Left lobe of liver (tissue), 2 donors: Measurements from ENCODE around the gene SSPN. TPM values are rescaled to one million over a fixed set of nuclear protein-coding genes. Genes with fewer than 3 reads are reported as not detected.
"Not testable (repeated sequence)": the region's sequence is repeated elsewhere in the genome, so short reads cannot be mapped to it uniquely, and the experiment has no call there.

Experiments used
- ATAC-seq: fragments of 200-7000 bp; cut with Tn5 transposase; one replicate; pipeline ENCODE4 v1.9.1; 2020; ENCODE audit warnings: mild to moderate bottlenecking, moderate library complexity
- DNase-seq: peaks from one replicate; pipeline ENCODE4 v3.0.0-alpha.2; 2020; ENCODE audit warnings: low spot score
- total RNA-seq: library from RNA; stranded (reverse); gene quantifications from one replicate; pipeline ENCODE4 v1.2.1, GENCODE V29; 2021
- donor health status: DM: no; HTN: no; CAD: no; lungs with moderate emphysema.
- donor health status: DM: no; HTN: yes; CAD: no.

The SSPN gene
- total RNA-seq, 1 donor from 2014 or later, result 0.58 TPM

DNA sequence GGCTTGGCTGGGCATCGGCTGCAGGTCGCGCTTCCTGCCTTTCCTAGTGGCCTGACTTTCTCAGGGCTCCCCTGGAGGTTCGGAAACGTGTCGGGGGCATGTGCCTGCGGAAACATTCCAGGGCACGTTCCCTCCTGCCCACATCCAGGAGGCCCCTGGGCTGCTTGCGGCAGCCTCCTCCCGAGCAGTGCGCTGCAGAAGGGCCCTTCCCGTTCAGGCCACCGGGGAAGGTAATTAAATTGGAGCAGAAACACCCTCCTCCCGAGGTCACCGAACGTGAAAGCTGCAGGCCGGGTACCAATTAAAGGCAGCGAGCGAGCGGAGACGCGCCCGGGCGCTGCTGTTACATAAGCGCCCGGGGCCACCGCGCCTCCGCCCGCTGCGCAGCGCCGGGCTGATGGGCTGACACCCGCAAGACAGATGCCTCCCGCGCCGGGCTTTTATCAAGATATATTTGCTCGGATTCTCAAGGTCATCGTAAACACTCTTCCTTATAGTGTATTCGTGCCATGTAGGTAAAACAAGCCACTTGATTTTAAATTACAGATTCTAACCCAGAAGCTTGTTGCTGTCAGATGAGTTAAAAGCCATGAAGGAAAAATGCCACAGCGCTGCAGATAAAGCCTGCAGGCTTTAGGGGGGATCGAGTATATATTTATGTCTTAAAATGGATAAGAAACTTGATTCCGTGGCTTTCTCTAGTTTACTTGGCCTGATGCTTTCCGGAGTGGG lies 31.4 kb downstream of the SSPN start:
- DNase-seq (no peak), ATAC-seq (peak; percentile 78)

DNA sequence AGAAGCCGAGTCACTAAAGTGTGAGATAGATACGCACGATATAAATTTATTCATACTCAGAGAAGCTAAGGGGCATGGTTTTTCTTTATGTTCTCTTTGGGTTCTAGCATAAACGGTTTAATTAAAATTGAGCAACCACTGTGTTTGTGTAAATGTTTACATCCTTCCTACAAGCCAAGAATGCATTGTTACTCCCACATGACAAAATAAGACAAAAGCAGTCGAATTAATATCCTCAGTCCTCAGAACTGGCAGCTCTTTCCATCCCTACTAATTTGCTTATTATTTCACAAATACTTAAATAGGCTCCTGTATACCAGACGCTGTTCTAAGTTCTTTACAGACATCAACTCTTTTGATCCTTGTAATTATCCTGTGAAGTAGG lies 32.0 kb downstream of the SSPN start:
- ATAC-seq (no peak), DNase-seq (no peak)

DNA sequence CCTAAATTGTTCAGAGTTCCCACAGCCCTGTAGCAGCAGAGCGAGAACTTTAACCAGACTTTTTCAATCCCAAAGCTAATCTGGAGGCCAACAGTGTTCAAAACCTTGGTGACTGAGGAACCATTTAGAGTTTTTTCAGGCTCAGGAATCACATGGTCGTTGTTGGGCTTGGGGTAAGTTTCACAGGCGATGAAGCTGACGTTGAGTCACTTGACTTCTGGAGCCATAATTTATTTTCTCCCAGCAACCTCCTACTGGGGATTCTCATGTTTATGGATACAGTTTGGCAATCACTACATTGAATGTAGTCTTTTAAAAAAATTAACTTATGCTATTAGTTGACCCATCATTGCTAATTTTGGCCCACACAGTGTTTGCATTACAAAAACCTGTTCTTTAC lies 34.5 kb downstream of the SSPN start:
- ATAC-seq (no peak), DNase-seq (no peak)

DNA sequence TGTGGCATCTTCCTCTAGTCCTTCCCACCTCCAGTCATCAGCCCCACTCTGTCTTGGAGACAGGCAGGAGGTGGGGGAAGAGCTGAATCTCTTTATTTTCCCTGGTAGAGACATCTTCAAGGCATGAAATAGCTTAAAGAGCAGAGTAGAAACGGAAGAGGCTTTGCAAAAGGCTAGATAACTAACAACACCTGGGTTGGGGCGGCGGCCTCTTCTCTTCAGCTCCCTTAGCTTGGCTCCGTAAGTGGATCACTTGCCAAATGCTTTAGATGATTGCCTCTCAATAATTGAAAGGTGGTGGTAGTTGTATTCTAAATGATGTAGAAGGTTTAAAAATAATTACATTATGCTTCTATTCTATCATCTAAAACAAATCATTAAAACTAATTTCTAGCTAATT lies 36.1 kb downstream of the SSPN start:
- ATAC-seq, result no peak
- DNase-seq, result no peak

DNA sequence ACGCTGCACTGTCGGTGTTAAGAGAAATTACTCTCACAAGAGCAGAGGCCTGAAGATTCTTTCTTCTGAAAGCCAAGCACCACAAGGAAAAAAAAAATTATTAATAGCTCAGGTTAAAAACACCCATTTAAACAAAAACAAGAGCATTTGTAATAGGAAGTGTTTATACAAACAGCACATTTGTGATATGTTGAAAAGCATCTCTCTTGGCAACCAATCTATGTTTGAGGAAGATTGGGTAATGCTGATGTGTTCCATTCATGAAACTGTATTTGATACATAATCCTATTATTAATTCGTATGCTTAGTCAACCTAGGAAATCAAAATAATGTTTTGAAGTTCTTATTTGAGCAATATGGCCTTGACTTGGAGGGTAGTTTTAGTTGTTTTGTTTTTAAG lies 36.5 kb downstream of the SSPN start:
- DNase-seq (no peak), ATAC-seq (no peak)

DNA sequence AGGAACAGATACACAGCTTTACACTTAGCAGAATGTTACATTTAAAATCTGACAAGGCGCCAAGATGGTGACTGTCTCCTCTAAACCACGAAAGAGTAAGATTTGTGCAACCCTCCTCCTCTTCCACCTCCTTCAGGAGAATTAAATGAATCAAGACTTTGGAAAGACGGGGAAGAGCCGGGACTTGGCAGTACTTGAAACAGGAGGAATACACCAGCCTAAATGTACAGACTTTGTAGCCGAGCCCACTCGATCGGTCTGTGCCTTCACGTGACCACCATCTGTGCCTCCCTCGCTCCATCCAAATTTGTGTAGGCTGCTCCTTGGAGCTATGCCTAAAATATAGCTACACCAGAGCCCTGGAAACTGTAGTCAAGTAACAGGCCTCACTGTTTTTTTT lies 38.3 kb downstream of the SSPN start:
- ATAC-seq, result no peak
- DNase-seq, result no peak

DNA sequence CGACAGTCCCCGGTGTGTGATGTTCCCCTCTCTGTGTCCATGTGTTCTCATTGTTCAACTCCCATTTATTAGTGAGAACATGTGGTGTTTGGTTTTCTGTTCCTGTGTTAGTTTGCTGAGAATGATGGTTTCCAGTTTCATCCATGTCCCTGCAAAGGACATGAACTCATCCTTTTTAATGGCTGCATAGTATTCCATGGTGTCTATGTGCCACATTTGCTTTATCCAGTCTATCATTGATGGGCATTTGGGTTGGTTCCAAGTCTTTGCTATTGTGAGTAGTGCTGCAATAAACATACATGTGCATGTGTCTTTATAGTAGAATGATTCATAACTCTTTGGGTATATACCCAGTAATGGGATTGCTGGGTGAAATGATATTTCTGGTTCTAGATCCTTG lies 40.1 kb downstream of the SSPN start:
- DNase-seq, ATAC-seq: not testable (repeated sequence)

DNA sequence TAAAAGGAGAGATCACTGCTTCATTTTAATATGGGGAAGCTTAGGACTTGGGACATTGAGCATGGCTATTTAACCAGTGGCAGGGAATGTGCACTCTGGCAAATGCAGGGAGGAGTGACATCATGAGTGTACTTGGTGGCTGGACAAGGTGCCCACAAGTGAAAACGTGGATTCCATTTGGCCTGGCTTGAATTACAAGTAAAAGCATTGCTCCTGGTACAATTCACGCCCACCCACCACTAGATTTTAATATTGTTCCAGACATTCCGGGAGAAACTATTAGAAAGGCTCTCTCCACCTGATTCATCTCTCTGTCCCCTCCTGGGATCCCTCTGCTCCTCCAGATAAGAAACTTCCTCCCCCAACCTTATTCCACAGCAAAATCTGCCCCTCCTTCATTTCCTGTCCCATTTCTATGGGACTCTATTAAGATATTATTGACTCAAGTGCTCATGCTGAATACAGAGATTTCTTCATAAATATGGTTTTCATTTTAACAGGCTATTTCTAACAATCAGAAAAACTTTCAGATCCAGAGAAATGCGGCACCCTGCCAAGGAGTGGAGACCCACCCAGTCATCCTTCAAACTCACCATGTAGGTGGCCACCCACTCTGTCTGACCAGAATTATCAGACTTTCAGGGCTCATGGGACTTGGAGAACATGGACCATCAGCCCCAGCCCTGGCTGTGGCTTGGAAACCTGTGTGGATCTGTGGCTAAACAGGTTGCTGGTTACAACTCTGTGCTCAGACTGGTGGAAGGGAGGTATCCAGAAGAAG lies 43.2 kb downstream of the SSPN start:
- ATAC-seq, result no peak
- DNase-seq, result no peak

DNA sequence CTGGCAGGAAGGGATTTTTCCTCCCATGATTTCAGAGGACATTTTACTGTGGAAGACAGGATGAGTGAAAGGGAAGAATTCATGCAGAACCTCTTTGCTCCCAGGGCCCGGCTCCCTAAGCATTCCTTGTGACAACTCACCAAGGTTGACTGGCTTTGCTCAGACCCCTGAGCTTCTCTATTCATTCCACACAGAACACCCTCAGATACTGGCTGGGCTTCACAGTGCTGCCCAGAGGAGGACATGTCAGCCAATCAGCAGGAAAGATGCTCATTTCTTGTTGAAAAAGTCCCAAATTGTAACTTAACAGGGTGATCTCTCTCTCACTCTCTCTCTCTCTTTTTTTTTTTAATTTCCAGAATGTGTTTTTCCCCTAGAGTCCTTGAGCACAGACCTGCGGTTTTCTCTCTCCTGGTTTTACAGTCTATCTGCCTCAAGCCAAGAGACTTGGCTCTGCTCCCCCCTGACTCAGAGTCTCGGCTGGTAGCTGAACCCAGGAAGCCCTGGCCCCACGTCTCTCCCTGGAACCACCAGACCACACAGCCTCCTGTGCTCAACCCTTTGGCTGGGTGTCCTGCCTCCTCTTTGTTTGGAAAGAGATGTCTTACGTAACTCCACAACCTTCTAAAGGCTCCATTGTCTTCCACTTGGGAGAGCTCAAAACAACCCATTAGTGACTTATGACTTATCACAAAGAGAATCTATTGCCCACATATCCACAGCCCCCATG lies 43.9 kb downstream of the SSPN start:
- ATAC-seq, result no peak
- DNase-seq, result no peak

DNA sequence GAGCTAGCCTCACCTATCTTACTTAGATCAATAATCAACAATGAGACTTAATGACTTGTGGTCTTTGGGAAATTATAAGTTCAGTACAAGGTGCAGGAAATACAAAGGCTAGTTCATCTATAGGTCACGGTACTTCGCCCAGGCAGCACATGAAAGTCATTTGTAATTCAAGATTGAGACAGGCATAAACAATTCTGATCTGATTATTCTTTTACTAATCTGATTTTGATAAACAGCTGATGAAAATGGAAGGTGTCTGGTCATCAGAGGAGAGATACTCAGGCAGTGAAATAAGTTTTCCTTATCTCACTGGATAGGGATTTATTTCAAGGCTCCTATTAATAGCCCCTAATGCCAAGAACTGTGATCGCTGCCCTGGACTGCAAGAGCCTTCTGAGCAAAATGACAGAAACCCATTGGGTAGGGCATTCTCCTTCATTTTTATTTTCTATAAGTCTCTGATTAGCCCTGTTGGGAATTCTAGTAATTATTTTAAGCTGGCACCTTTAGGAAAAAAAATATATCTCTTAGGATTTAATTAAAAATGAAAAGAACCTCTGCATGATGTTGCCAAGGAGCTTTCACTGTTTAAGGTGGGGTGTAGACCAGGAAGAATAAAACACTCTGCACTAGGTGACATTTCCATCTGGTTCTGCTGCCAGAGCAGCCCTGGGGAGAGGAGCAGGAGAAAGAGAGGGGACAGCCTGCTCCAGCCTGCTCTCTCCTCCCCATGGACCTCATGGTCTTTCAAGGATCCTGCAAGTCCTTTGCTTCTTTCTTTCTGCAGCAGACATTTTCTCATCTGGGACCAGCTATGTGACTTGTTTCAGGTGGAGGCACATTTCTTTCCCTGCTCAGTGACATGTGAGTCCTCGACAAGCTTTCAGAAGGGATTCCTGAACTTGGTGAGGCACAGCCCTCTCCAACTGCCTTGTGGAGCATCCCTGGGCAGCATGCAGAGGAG lies 44.8 kb downstream of the SSPN start:
- DNase-seq (no peak), ATAC-seq (no peak)

DNA sequence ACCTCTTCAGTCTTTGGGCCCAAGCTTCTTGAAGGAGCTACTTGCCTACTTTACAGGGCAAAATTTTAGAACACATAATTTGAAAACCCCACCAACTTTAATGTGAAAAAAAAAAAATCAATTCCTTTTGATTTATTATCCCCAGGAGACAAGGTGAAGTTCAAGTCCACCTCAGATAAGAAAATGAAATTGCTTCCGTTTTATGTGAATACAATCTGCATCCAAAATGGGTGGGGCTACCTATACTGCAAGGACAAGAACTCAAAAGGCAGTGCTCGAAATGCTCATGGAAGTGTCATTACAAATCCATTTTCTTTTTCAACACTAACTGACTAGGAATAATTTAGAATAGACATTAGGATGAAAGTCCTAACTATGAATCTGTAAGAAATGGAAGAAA lies 45.7 kb downstream of the SSPN start:
- no peak for DNase-seq
- ATAC-seq, result no peak

DNA sequence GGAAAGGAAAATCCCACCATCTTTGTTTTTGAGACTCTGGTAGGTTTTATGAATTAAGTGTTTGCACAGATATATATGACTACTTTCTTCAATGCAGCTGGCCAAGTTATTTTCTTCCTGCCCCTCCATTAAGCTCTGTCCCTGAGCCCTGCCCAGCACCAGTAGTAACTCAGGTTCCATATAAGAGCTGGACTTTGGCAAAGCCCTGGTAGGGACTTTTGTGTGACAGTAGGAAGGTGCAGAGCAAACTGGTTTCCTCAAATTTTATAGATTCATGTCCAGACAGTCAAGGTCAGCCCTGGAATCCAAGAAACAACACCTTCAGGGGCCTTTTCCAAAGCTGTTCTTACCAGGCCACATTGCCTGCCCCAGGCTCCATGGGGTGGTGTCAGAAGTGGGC lies 47.3 kb downstream of the SSPN start:
- no peak for ATAC-seq
- no peak for DNase-seq

DNA sequence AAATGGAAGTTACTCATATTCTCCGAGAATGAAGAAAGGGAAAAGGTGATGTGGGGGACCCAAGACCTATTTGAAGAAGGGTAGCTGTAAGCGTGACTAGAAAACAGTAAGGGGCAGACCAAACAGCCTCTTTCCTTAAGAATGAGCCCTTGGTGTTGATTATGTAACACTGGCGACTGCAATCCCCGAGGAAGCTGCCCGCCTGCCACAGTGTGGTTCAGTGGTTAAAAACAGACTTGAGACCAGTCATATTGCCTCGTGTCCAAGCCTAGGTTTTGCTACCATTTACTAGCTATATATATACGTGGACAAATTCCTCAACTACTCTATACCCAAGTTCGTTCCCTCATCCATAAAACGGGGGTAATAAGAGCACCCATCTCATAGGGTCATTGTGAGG lies 49.1 kb downstream of the SSPN start:
- DNase-seq (no peak), ATAC-seq (no peak)

DNA sequence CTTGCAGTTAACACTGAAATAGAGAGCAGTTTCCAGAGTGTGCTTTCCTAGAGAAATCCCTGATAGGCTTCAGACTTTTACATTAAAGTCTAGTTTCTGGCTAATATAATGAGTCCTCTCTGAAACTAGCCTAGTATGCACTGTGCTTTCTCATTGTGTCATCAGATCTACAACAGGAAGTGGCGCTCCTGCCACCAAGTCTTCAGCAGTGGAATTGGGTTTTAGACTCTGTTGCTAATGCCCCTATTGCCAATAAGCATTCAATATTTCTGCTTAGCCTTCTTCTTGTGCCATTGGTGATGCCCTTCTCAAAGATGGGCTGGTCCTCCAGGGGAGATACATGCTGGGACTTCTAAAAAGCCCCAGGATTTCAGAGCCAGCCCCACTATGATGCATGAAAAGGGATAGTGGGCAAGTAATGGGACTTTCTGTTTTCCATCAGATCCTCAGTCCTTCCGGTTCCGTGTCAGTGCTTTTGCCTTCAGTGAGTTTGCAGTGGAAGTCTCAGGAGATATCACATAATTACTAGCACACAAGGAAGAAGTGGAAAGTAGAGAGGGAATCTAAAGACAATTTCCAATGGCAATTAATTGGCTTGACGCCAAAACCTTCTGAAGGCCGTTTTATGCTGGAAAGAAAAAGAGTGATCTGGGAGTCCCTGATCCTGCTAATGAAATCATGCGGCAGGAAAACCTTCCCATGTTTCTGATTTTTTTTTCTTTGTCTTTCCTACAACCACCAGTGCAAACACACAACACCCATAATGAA lies 50.0 kb downstream of the SSPN start:
- DNase-seq, result no peak

DNA sequence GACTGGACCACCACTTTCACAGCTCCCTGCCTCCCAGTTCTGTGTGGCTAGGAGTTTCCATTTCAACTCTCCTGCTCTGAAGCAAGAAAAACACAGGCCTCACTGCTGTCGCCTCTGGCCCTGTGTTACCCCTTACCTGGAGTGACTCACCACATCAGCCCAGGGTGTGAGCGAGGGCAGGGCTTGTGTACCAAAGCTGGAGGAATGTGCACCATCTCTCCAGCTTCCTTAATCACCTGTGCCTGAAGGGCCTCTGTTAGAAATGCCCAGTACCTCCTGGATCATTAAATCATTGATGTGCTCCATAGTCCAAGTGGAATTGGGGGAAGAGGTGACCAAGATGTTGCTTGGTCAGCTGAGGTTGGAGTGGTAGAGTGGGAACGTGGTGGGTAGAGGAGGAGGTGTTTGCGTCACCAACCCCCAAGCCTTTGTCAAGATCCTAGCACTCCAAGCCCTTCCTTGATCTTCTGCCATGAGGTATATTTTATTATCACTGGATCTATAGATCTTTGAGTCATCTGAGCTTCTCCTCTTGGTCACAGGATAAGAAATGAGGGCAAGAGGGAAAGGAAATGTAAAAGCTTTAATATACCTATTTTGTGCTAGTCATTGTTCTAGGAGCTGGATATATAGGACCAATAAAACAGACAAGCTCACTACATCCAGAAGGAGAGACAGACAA lies 51.3 kb downstream of the SSPN start:
- no peak for DNase-seq
- no peak for ATAC-seq

More for the DNA sequence above, 50.0 kb downstream of the SSPN start:
- no peak for ATAC-seq

DNA sequence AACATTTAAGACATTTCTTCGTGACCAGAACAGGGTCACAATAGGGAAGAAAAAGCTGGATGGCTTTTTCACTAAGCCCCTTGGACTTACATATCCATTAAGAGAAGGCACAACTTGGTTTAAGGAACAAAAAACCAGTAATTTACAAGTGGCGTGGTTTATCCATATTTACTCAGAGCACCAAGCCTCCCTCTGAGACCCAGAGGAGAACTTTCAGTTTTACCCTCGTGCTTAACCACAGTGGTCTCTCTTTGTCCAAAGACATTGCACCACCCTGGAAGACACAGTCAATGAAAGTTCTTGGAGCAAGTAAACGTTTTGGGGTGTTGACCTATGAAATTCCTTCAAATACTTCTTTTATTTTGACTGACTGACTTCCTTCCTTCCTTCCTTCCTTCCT lies 52.5 kb downstream of the SSPN start:
- no peak for DNase-seq
- no peak for ATAC-seq

DNA sequence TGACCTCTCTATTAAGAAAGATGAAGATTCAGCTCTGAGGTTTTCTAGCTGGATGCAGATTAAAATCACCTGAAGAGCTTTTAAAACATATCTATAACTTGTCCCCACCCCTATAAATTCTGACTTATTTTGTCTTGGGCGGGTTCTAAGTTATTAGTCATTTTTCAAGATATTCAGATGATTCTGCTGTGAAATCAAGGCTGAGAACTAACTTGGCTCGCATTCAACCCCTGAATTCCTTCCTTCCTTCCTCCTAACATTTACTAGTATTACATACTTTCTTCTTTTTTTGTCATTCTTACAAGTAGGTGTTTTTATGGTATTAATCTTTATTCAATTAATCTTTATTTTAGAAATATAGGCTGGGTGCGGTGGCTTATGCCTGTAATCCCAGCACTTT lies 55.4 kb downstream of the SSPN start:
- no peak for DNase-seq
- no peak for ATAC-seq

DNA sequence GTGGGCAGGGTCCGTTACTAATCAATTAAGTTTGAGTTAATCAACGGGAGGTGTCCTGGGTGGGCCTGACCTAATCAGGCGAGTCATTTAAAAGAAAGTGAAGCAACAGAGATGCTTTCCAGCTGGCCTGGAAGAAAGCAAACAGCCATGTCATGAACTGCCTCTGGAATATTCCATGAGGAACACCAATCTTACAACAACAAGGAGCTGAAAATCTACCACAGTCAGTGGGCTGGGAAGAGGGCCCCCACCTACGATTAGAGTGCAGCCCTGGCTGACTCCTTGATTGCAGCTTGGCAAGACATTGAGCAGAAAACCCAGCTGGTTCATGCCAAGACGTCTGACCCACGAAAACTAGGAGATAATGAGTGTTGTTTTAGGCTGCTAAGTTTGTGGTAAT lies 56.2 kb downstream of the SSPN start:
- ATAC-seq (no peak), DNase-seq (no peak)

DNA sequence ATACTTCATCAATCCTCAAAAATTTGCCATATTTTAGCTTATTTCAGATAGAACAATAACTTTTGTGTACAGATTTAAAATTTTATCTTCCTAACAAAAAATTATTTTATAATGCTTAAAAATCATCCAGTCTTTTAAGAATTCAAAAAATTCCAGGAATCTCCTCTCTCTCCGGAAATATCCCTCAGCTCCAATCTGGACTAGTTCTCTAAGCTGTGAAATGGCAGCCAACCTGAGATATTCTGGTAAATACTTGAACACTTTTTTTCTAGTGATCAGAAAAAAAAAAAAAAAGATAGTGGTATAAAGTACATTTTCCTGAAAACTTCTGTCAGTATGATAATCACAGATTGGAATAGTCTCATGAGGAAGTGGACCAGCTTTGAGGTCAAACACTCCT lies 57.6 kb downstream of the SSPN start:
- ATAC-seq (no peak), DNase-seq (no peak)
